WERI-Rb-1 (cell line): ENCODE results near the gene CYP8B1.

Experiments
- DNase-seq: peaks from one replicate; pipeline ENCODE4 v3.0.0-alpha.2; 2020
- H3K27ac ChIP-seq: fragments of 250-450 bp; sonication (Bioruptor Pico); 2 replicates; pipeline ENCODE4 v1.5.1; 2020; ENCODE audit warnings: mild to moderate bottlenecking, moderate library complexity
- H3K27me3 ChIP-seq: fragments of 250-450 bp; sonication (Bioruptor Pico); 2 replicates; pipeline ENCODE4 v1.5.1; 2021; ENCODE audit warnings: mild to moderate bottlenecking, low read depth, moderate library complexity; ENCODE audit not compliant: insufficient read depth, severe bottlenecking
- H3K36me3 ChIP-seq: fragments of 250-450 bp; sonication (Bioruptor Pico); 2 replicates; pipeline ENCODE4 v1.5.1; 2020; ENCODE audit warnings: mild to moderate bottlenecking, moderate library complexity
- H3K4me3 ChIP-seq: 2 replicates; pipeline ENCODE4 v1.5.1; 2011; ENCODE audit warnings: low read depth, mild to moderate bottlenecking, control low read depth, low read length
- H3K9me3 ChIP-seq: fragments of 250-450 bp; sonication (Bioruptor Pico); 2 replicates; pipeline ENCODE4 v1.5.1; 2021; ENCODE audit warnings: mild to moderate bottlenecking, moderate library complexity; ENCODE audit not compliant: severe bottlenecking
- CTCF ChIP-seq: IDR thresholded peaks from 2 replicates; pipeline ENCODE4 v1.5.1; 2011; ENCODE audit warnings: low read depth, mild to moderate bottlenecking, control low read depth, inconsistent platforms, low read length

CYP8B1 gene

GRCh38 chr3:42874749-42875148 is 930 bp downstream of the CYP8B1 start:
- no peak for DNase-seq
- H3K36me3 ChIP-seq: no peaks in the 10 kb centered on the region
- TF ChIP-seq CTCF: no peak
- no peaks in the 10 kb centered on the region for H3K27me3 ChIP-seq
- H3K27ac ChIP-seq: no peak overlapping the region
- H3K9me3 ChIP-seq: no peaks in the 10 kb centered on the region
- H3K4me3 ChIP-seq: no peak overlapping the region

- Histone ChIP-seq H3K4me3 (no peak overlapping the region), H3K27ac (no peak overlapping the region), H3K36me3 (no peaks in the 10 kb centered on the region), H3K27me3 (no peaks in the 10 kb centered on the region), H3K9me3 (no peaks in the 10 kb centered on the region)
- no peak for DNase-seq
- no peak for TF ChIP-seq CTCF
These were observed 2.3 kb downstream of the CYP8B1 start for GRCh38 chr3:42873221-42873982.

GRCh38 chr3:42872718-42873117 is 3.0 kb downstream of the CYP8B1 start:
- Histone ChIP-seq H3K4me3 (no peak overlapping the region), H3K36me3 (no peaks in the 10 kb centered on the region), H3K27me3 (no peaks in the 10 kb centered on the region), H3K9me3 (no peaks in the 10 kb centered on the region), H3K27ac (no peak overlapping the region)
- no peak for TF ChIP-seq CTCF
- DNase-seq: no peak

GRCh38 chr3:42871592-42872196 is 4.0 kb downstream of the CYP8B1 start:
- no peak for DNase-seq
- H3K4me3 ChIP-seq: no peak overlapping the region
- no peak for TF ChIP-seq CTCF
- H3K36me3 ChIP-seq: no peaks in the 10 kb centered on the region
- no peaks in the 10 kb centered on the region for H3K27me3 ChIP-seq
- no peak overlapping the region for H3K27ac ChIP-seq
- H3K9me3 ChIP-seq: no peaks in the 10 kb centered on the region

- Histone ChIP-seq H3K9me3 (no peaks in the 10 kb centered on the region), H3K27me3 (no peaks in the 10 kb centered on the region), H3K36me3 (no peaks in the 10 kb centered on the region), H3K27ac (no peak overlapping the region), H3K4me3 (no peak overlapping the region)
- DNase-seq: no peak
- TF ChIP-seq CTCF: no peak
These were observed 6.8 kb downstream of the CYP8B1 start for GRCh38 chr3:42868841-42869240.
